HG02763 (cell line): ENCODE measurements around the gene COX4I2.
"Not testable (repeated sequence)": the region's sequence is repeated elsewhere in the genome, so short reads cannot be mapped to it uniquely, and the experiment has no call there.

Experiments used
- ATAC-seq: cut with Tn5 transposase; IDR thresholded peaks from one replicate; pipeline ENCODE4 v1.9.1; 2021; ENCODE audit warnings: mild to moderate bottlenecking, moderate library complexity; ENCODE audit not compliant: unreplicated experiment

The COX4I2 gene

DNA sequence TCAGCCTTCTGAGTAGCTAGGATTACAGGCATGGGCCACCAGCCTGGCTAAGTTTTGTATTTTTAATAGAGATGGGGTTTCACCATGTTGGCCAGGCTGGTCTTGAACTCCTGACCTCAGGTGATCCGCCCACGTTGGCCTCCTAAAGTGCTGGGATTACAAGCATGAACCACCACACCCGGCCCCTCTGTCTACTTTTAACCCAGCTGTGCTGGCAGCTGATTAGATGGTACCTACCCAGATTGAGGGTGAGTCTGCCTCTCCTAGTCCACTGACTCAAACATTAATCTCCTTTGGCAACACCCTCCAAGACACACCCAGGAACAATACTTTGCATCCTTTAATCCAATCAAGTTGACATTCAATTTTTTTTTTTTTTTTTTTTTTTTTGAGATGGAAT lies 10.4 kb downstream of the COX4I2 start:
- not testable (repeated sequence) for ATAC-seq

GRCh38 chr20:31652917-31653396 lies 15.2 kb downstream of the COX4I2 start:
- ATAC-seq, result no peak

- no peak for ATAC-seq
These were observed 15.8 kb downstream of the COX4I2 start for GRCh38 chr20:31653561-31653960.

GRCh38 chr20:31654534-31654933 lies 16.8 kb downstream of the COX4I2 start:
- no peak for ATAC-seq

- ATAC-seq, result peak; percentile 56
These were observed 24.1 kb downstream of the COX4I2 start for GRCh38 chr20:31661625-31662371.

DNA sequence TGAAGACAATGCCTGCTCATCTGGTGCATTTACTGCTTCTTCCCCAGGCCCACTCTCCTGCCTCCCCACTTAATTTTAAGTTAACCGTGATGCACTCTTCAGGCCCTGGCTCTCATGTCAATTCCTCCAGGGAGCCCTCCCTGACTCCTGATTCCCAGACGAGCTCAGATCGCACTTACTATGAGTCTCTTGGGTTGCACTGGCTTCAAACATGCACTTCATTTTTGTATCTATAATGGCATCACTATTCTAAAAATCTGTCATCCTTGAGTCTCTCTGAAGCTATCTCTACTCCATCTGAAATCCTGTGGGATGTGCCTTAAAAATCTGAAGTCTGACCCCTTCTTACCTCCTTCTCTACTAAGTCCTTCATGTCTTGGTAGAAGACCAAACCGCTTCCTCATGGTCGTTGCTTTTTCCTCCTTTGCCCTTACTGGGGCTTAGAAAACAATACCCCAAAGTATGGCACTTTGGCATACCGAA lies 24.7 kb downstream of the COX4I2 start:
- ATAC-seq, result no peak

GRCh38 chr20:31663524-31663837 lies 25.8 kb downstream of the COX4I2 start:
- ATAC-seq, result no peak

- ATAC-seq, result no peak
These were observed 26.4 kb downstream of the COX4I2 start for GRCh38 chr20:31663838-31664695.

GRCh38 chr20:31664696-31665354 lies 27.1 kb downstream of the COX4I2 start:
- ATAC-seq, result no peak

DNA sequence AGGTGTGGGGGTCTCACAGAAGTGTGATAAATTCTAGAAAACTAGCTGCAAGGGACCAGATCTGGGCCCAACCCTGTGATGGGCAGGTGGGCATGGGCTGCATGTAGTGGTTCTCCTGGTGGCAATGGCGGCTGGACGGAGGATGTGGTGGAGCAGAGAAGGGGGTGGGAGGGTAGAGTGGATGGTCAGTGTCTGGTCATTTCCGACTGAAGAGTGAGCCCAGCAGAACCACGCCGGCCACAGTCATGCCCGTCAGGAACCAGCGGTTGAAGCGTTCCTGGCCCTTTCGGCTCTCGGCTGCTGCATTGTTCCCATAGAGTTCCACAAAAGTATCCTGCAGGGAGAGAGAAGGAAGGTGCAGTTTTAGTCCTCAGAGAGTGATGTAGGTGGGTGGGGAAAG lies 28.0 kb downstream of the COX4I2 start:
- no peak for ATAC-seq

DNA sequence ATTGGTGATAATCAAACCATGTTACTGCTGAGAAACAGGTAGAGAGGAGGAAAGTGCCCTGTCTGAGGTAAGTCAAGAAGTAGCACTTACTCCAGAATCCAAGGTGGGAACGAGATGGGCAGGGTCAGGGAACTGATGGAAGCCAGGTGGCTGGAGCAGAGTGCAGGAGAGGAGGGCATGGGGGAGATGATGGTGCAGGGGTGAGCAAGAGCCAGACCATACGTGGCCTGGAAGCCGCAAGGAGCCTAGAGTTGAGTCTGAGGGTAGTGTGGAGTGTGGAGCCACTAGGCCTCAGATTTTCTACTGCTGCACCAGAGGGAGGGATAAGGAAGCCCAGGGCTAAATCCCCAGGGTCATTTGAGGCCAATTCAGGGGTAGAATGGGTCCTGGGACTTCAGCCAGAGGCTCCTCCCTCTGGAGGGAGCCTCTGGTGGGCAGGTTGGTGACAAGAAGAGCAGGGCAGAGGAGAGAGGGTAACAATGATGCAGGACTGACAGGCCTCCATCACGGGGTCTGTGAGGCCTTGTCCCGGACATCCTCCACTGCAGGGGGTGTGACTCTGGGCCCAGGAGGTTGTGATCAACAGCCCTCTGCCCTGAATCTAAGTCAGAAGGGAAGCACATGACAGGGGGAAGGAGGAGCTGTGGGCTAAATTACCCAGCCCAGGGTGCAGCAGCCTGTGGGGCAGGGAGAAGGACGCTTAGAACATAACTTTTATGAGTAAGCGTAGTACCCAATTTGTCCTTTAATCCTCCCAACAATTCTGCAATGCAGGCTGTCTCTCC lies 28.7 kb downstream of the COX4I2 start:
- ATAC-seq, result no peak

DNA sequence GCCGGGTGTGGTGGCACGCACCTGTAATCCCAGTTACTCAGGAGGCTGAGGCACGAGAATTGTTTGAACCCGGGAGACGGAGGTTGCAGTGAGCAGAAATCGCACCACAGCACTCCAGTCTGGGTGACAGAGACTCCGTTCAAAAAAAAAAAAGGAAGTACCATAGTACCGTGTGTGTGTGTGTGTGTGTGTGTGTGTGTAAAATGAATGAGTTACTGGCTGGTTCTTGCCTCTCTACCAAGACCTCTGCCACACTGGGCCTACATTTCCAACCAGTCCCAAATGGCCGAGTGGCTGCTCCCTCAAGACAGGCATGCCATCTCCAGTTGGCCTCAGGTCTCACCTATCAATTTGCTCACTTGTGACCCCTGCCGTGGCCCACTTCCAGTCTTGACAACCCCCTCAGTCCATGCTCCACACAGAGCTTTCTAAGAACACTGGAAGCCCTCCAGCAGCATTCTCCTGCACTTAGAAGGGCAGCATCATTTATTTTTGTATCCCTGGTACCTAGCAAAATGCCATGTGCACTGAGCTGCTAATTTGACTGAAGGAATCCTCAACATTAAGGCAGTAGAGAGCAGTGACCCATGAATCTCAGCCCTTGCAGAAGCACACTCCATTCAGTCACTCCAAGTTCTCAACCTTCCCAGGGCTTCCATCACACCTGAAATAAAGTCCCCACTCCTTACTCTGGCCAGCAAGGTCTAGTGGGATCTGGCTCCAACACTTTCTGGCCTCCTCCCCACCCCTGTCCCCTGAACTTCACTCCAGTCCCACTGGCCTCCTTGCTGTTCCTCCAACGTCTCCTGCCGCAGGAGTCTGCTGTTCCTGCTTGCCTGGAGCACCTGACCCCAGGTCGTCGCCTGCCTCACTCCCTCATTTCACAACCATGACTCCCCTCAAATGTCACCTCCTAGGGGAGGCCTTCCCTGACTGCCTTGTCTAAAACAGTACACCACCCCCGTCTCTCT lies 29.9 kb downstream of the COX4I2 start:
- ATAC-seq, result no peak

- ATAC-seq, result not testable (repeated sequence)
These were observed 31.2 kb downstream of the COX4I2 start for GRCh38 chr20:31668944-31669343.

- no peak for ATAC-seq
These were observed 32.2 kb downstream of the COX4I2 start for GRCh38 chr20:31669876-31670275.

DNA sequence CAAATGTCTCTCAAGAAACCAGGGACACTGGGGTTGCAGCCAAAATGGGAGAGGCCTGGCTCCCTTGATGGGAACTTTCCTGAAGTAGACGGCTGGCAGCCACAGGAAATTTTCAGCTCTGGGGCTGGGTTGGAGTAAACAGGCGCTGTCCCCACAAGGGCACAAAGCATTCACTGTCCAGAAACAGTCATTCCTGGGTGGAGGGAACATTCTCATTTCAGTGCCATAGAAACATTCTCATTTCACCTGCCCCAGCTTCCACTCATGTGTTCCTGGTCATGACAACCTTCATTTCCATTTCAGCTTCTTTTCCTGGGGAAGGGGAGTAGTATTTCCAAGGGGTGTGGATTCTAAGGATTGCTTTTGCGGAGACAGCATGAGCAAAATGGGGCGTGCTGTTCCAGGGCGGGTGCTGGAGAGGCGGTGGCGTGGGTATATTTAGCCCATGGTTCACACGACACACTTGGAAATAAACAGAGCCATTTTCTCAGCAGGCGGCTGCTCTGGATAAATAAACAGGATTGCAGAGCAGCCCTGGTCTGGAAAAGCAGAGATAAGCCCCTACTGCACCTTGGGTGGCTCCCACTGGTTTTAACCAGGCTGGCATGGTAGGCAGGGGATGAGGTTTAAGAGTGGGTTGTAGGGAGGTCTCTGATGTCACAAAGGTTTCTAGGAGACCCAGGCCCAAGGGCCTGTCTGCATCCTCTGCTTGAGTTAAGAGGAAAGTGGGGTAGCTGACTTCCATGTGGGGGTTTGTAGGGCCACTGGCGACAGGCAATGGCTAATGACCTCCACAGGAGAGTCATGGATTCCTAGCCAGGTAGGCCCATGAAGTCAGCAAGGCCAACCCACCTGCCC lies 32.9 kb downstream of the COX4I2 start:
- ATAC-seq, result no peak

GRCh38 chr20:31671324-31671723 lies 33.6 kb downstream of the COX4I2 start:
- no peak for ATAC-seq

DNA sequence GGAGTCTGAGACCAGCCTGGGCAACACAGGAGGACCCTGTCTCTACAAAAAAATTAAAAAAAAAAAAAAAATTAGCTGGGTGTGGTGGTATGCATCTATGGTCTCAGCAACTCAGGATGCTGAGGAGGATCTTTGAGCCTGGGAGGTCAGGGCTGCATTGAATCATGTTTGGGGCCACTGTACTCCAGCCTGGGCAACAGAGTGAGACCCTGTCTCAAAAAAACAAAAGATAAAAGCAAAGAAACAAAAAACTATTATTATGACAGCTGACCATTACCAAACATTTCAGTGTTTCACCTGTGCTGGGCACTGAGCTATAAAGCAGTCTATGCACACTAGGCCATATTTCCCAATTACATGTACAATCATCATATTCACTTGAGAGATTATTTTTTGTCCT lies 35.7 kb downstream of the COX4I2 start:
- no peak for ATAC-seq

DNA sequence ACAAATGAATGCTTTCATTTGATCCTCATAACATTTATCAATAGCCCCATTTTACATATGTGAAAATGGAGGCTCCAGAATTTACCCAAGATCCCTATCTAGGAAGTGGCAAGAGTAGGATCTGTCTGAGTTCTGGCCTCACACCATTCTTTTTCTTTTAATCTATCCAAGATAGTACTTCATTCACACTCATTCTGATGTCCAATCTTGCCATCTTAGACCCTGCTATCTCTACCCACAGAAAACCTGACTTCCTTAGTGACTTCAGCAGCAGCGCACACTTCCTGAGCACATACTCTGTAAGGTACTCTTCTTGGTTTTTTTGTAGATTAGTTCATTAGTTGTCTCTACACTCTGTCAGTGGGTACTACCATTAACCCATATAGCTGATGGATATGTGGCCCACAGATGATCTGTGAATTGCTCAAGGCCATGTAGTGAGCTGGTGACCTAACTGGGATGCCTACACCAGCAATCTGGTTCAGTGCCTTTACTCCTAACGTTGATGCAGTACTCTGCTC lies 36.3 kb downstream of the COX4I2 start:
- no peak for ATAC-seq
